Measurements from ENCODE around the gene ATP6V0B. TPM values are rescaled to one million over a fixed set of nuclear protein-coding genes. Genes with fewer than 3 reads are reported as not detected.
A peak's percentile ranks its signal among the peaks of the same experiment; 100 is the strongest.

Gene ATP6V0B
- total and polyA plus RNA-seq, 2 of the 13 experiments (the other 11 are each of a cell fraction or from before 2014, with no cell fraction given): 157 to 161 TPM

GRCh38 chr1:43946236-43947060, 28.3 kb upstream of the ATP6V0B start, which contains the start of gene IPO13 (continued):
- TF ChIP-seq CEBPZ (IDR thresholded peaks at IDR 0.05; ENCODE audit: low read length): no peak
- TF ChIP-seq ZNF614 (CRISPR knock-in tag; IDR thresholded peaks at IDR 0.05; ENCODE audit: borderline replicate concordance): peak; percentile 87; the same call in 1 of the 2 replicates
- peak; percentile 96 for TF ChIP-seq ZNF350 (CRISPR knock-in tag; IDR thresholded peaks at IDR 0.05; ENCODE audit: borderline replicate concordance, low read depth)
- no peak for TF ChIP-seq ZNF382 (CRISPR knock-in tag; IDR thresholded peaks at IDR 0.05; ENCODE audit: borderline replicate concordance)
- TF ChIP-seq ZBTB49 (CRISPR knock-in tag; IDR thresholded peaks at IDR 0.05; ENCODE audit: borderline replicate concordance): no peak
- TF ChIP-seq SPEN (CRISPR knock-in tag; IDR thresholded peaks at IDR 0.05; ENCODE audit: low read depth): peak; percentile 94
- peak; percentile 86 for TF ChIP-seq ZNF772 (CRISPR knock-in tag; IDR thresholded peaks at IDR 0.05)
- peak; percentile 50; the same call in 1 of the 2 replicates for TF ChIP-seq ZMAT3 (CRISPR knock-in tag; conservative IDR thresholded peaks at IDR 0.05)
- TF ChIP-seq SNAPC5 (CRISPR knock-in tag; IDR thresholded peaks at IDR 0.05; ENCODE audit: borderline replicate concordance): peak; percentile 53; the same call in 1 of the 2 replicates
- TF ChIP-seq NFYC (CRISPR knock-in tag; IDR thresholded peaks at IDR 0.05): peak; percentile 43; the same call in 1 of the 2 replicates
- no peak for TF ChIP-seq ZNF362 (CRISPR knock-in tag; IDR thresholded peaks at IDR 0.05; ENCODE audit: borderline replicate concordance)
- TF ChIP-seq HNRNPK (IDR thresholded peaks at IDR 0.05; ENCODE audit: low read depth, low read length, poor library complexity, severe bottlenecking): peak; percentile 87
- no peak for TF ChIP-seq KLF15 (CRISPR knock-in tag; IDR thresholded peaks at IDR 0.05; ENCODE audit: borderline replicate concordance)
- TF ChIP-seq KAT2B (IDR thresholded peaks at IDR 0.05; ENCODE audit: borderline replicate concordance, low read depth, low read length): no peak
- 0 out of 2 replicates have a peak, but pooled peaks have one; percentile 72 for TF ChIP-seq THAP8 (CRISPR knock-in tag; IDR thresholded peaks at IDR 0.05; ENCODE audit: borderline replicate concordance)
- no peak for TF ChIP-seq ZNF484 (CRISPR knock-in tag; IDR thresholded peaks at IDR 0.05; ENCODE audit: borderline replicate concordance, low read depth)
- TF ChIP-seq SSRP1 (CRISPR knock-in tag; IDR thresholded peaks at IDR 0.05): no peak
- TF ChIP-seq HNF4A (CRISPR knock-in tag; IDR thresholded peaks at IDR 0.05): 0 out of 2 replicates have a peak, but pooled peaks have one; percentile 13
- peak; percentile 72; the same call in 1 of the 2 replicates for TF ChIP-seq ZNF34 (CRISPR knock-in tag; IDR thresholded peaks at IDR 0.05; ENCODE audit: borderline replicate concordance)
- TF ChIP-seq MAX (IDR thresholded peaks at IDR 0.05): peak; percentile 99

Measured in HepG2 (cell line).